ENCODE data around the gene KYNU. TPM values are rescaled to one million over a fixed set of nuclear protein-coding genes. Genes with fewer than 3 reads are reported as not detected.
A peak's percentile ranks its signal among the peaks of the same experiment; 100 is the strongest.

The KYNU gene
- total and polyA plus RNA-seq, 10 of the 15 experiments (the other 5 are each of a cell fraction or from before 2014, with no cell fraction given): 31.3 to 101 (median 38.3) TPM

GRCh38 chr2:142875010-142875409 lies 2.5 kb upstream of the KYNU start:
- Histone ChIP-seq H3K4me1 (ENCODE audit: control insufficient read depth, insufficient read depth, low read length) (peaks cover 19% of the 10 kb centered on the region), H3K4me3 (no peak overlapping the region), H3K27ac (ENCODE audit: control insufficient read depth, insufficient read depth) (no peak overlapping the region), H3K9ac (ENCODE audit: control insufficient read depth, insufficient read depth, low read length) (no peak overlapping the region), H3K4me2 (ENCODE audit: control insufficient read depth, insufficient read depth) (no peak overlapping the region), H3K79me2 (ENCODE audit: control insufficient read depth, insufficient read depth, low read length) (peaks cover 19% of the 10 kb centered on the region), H3K27me3 (replicated peaks in 1 of 2; ENCODE audit: control insufficient read depth in 2 of 2, insufficient read depth in 2 of 2, low read length in 1 of 2) (no peaks in the 10 kb centered on the region), H4K20me1 (ENCODE audit: control insufficient read depth, insufficient read depth) (no peaks in the 10 kb centered on the region), H3K9me3 (replicated peaks; ENCODE audit: control insufficient read depth, insufficient read depth, low read length) (no peaks in the 10 kb centered on the region; the same call in 2 of the 3 replicates), H2AFZ (ENCODE audit: control insufficient read depth, low read depth, low read length) (no peak overlapping the region), H3K36me3 (ENCODE audit: control insufficient read depth in 2 of 2, insufficient read depth in 2 of 2, low read length in 1 of 2) (no peaks in the 10 kb centered on the region)
- POLR2A ChIA-PET: interaction anchor here (0.6 to 1.4 kb wide), 4 partner anchors 9 to 339 kb away, joined by 3 to 6 read pairs (median 4); no protein-coding TSS in a partner anchor
- in situ Hi-C loops (cut with MboI) (no loop called here), intact Hi-C loops (cut with micrococcal nuclease; ENCODE audit: unreplicated experiment) (loop anchor here (2.0 to 5.0 kb wide), 3 partner anchors 133 to 257 kb away; no protein-coding TSS in a partner anchor)
- ATAC-seq: no peak
- 41% methylated on average over 6 of the region's 6 CpGs for WGBS (ENCODE audit: insufficient coverage, insufficient replicate concordance, low lambda C conversion rate, missing lambda C conversion rate)
- TF ChIP-seq NR2C1 (IDR thresholded peaks at IDR 0.05): no peak
- 0 out of 2 replicates have a peak, but pooled peaks have one; percentile 36 for TF ChIP-seq ZBTB33 (IDR thresholded peaks at IDR 0.05)
- SMC1A ChIA-PET (ENCODE audit: uncharacterized antibody, unreplicated experiment): interaction anchor here (1.0 to 2.3 kb wide), 13 partner anchors 15 to 191 kb away, joined by 3 to 13 read pairs (median 4); no protein-coding TSS in a partner anchor
- RAD21 ChIA-PET (ENCODE audit: unreplicated experiment): interaction anchor here (0.7 to 4.2 kb wide), 9 partner anchors 8 to 192 kb away, joined by 4 to 48 read pairs (median 4); no protein-coding TSS in a partner anchor
- BruUV-seq (replicated peaks): no TSS peak
- no peak for FAIRE-seq
- CTCF ChIA-PET: interaction anchor here (0.7 to 5.5 kb wide), 14 partner anchors 8 to 113 kb away, joined by 3 to 48 read pairs (median 6); no protein-coding TSS in a partner anchor
- no peak for DNase-seq (ENCODE audit: low read depth, low spot score)

- intact Hi-C loops (cut with micrococcal nuclease; ENCODE audit: unreplicated experiment): loop anchor here (2.0 to 5.0 kb wide), 3 partner anchors 133 to 257 kb away; no protein-coding TSS in a partner anchor
- no peak for DNase-seq (ENCODE audit: low read depth, low spot score)
- WGBS (ENCODE audit: insufficient coverage, insufficient replicate concordance, low lambda C conversion rate, missing lambda C conversion rate): 82% methylated on average over 4 of the region's 4 CpGs
- peaks cover 0 to under 1% of the 10 kb centered on the region in 2 experiments; a peak in 1 of 4 replicates for H3K36me3 ChIP-seq (ENCODE audit: control insufficient read depth in 2 of 2, insufficient read depth in 2 of 2, low read length in 1 of 2)
- ChIA-PET CTCF (interaction anchor here (0.7 to 5.5 kb wide), 15 partner anchors 9 to 195 kb away, joined by 3 to 48 read pairs (median 6); no protein-coding TSS in a partner anchor), RAD21 (ENCODE audit: unreplicated experiment) (interaction anchor here (0.9 to 4.2 kb wide), 7 partner anchors 9 to 193 kb away, joined by 4 to 48 read pairs (median 5); no protein-coding TSS in a partner anchor), POLR2A (interaction anchor here (0.6 to 1.4 kb wide), 2 partner anchors 40 to 340 kb away, joined by 3 to 4 read pairs; no protein-coding TSS in a partner anchor), SMC1A (ENCODE audit: uncharacterized antibody, unreplicated experiment) (interaction anchor here (1.0 to 2.3 kb wide), 15 partner anchors 18 to 200 kb away, joined by 3 to 13 read pairs (median 4); no protein-coding TSS in a partner anchor)
- in situ Hi-C loops (cut with MboI): no loop called here
- H3K4me2 ChIP-seq (ENCODE audit: control insufficient read depth, insufficient read depth): no peak overlapping the region
- no TSS peak for BruUV-seq (replicated peaks)
- no peak for FAIRE-seq
- H3K4me1 ChIP-seq (ENCODE audit: control insufficient read depth, insufficient read depth, low read length): peaks cover 19% of the 10 kb centered on the region
- ATAC-seq: no peak
- no peaks in the 10 kb centered on the region for H3K27me3 ChIP-seq (replicated peaks in 1 of 2; ENCODE audit: control insufficient read depth in 2 of 2, insufficient read depth in 2 of 2, low read length in 1 of 2)
- H3K9me3 ChIP-seq (replicated peaks; ENCODE audit: control insufficient read depth, insufficient read depth, low read length): no peaks in the 10 kb centered on the region; the same call in 2 of the 3 replicates
- no peak overlapping the region for H3K27ac ChIP-seq (ENCODE audit: control insufficient read depth, insufficient read depth)
- H3K4me3 ChIP-seq: no peak overlapping the region
- H3K79me2 ChIP-seq (ENCODE audit: control insufficient read depth, insufficient read depth, low read length): peaks cover 26% of the 10 kb centered on the region
- H4K20me1 ChIP-seq (ENCODE audit: control insufficient read depth, insufficient read depth): no peaks in the 10 kb centered on the region
- no peak overlapping the region for H3K9ac ChIP-seq (ENCODE audit: control insufficient read depth, insufficient read depth, low read length)
- no peak overlapping the region; the same call in 1 of the 2 replicates for H2AFZ ChIP-seq (ENCODE audit: control insufficient read depth, low read depth, low read length)
- TF ChIP-seq TCF12 (IDR thresholded peaks at IDR 0.05; ENCODE audit: low read depth, low read length): 0 out of 2 replicates have a peak, but pooled peaks have one; percentile 6
- TF ChIP-seq IKZF2 (IDR thresholded peaks at IDR 0.05): peak; percentile 50 to 60; a peak in 3 of 4 replicates
- TF ChIP-seq, protein P1, sequence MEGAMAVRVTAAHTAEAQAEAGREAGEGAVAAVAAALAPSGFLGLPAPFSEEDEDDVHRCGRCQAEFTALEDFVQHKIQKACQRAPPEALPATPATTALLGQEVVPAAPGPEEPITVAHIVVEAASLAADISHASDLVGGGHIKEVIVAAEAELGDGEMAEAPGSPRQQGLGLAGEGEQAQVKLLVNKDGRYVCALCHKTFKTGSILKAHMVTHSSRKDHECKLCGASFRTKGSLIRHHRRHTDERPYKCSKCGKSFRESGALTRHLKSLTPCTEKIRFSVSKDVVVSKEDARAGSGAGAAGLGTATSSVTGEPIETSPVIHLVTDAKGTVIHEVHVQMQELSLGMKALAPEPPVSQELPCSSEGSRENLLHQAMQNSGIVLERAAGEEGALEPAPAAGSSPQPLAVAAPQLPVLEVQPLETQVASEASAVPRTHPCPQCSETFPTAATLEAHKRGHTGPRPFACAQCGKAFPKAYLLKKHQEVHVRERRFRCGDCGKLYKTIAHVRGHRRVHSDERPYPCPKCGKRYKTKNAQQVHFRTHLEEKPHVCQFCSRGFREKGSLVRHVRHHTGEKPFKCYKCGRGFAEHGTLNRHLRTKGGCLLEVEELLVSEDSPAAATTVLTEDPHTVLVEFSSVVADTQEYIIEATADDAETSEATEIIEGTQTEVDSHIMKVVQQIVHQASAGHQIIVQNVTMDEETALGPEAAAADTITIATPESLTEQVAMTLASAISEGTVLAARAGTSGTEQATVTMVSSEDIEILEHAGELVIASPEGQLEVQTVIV (IDR thresholded peaks at IDR 0.05; ENCODE audit: borderline replicate concordance, partially characterized antibody): no peak
- no peak for TF ChIP-seq MEF2A (IDR thresholded peaks at IDR 0.05; ENCODE audit: insufficient read depth, low read depth, low read length)
- TF ChIP-seq NFIC (IDR thresholded peaks at IDR 0.05; ENCODE audit: low read depth, low read length): peak; percentile 48; the same call in 1 of the 2 replicates
- TF ChIP-seq DPF2 (IDR thresholded peaks at IDR 0.05): no peak
- TF ChIP-seq, protein P2, sequence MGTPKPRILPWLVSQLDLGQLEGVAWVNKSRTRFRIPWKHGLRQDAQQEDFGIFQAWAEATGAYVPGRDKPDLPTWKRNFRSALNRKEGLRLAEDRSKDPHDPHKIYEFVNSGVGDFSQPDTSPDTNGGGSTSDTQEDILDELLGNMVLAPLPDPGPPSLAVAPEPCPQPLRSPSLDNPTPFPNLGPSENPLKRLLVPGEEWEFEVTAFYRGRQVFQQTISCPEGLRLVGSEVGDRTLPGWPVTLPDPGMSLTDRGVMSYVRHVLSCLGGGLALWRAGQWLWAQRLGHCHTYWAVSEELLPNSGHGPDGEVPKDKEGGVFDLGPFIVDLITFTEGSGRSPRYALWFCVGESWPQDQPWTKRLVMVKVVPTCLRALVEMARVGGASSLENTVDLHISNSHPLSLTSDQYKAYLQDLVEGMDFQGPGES (IDR thresholded peaks at IDR 0.05): no peak
- TF ChIP-seq JUNB (IDR thresholded peaks at IDR 0.05): peak; percentile 63
Measured at GRCh38 chr2:142875652-142876051, 1.8 kb upstream of the KYNU start.
